Measurements from ENCODE around the gene TTLL5.

- TF ChIP-seq, protein P1, sequence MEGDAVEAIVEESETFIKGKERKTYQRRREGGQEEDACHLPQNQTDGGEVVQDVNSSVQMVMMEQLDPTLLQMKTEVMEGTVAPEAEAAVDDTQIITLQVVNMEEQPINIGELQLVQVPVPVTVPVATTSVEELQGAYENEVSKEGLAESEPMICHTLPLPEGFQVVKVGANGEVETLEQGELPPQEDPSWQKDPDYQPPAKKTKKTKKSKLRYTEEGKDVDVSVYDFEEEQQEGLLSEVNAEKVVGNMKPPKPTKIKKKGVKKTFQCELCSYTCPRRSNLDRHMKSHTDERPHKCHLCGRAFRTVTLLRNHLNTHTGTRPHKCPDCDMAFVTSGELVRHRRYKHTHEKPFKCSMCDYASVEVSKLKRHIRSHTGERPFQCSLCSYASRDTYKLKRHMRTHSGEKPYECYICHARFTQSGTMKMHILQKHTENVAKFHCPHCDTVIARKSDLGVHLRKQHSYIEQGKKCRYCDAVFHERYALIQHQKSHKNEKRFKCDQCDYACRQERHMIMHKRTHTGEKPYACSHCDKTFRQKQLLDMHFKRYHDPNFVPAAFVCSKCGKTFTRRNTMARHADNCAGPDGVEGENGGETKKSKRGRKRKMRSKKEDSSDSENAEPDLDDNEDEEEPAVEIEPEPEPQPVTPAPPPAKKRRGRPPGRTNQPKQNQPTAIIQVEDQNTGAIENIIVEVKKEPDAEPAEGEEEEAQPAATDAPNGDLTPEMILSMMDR (IDR thresholded peaks at IDR 0.05; ENCODE audit: low read depth, low read length, poor library complexity, severe bottlenecking): no peak
- no peak for TF ChIP-seq EZH2phosphoT487 (IDR thresholded peaks at IDR 0.05; ENCODE audit: borderline replicate concordance, low read length)
Measured at GRCh38 chr14:75720842-75721498, 59.9 kb downstream of the TTLL5 start.

All from DOHH2 (cell line).